Smooth muscle cell of trachea (primary cell): Measurements from ENCODE around the gene EPAS1. TPM values are rescaled to one million over a fixed set of nuclear protein-coding genes. Genes with fewer than 3 reads are reported as not detected.

ENCODE experiments used
- total RNA-seq: library from RNA; depleted of rRNA; stranded (reverse); fragments of >200 nt; gene quantifications from 2 replicates; pipeline ENCODE4 v1.2.1, GENCODE V29; 2014

EPAS1 gene
- total RNA-seq, result 71.1 and 274 TPM in 2 replicates

DNA sequence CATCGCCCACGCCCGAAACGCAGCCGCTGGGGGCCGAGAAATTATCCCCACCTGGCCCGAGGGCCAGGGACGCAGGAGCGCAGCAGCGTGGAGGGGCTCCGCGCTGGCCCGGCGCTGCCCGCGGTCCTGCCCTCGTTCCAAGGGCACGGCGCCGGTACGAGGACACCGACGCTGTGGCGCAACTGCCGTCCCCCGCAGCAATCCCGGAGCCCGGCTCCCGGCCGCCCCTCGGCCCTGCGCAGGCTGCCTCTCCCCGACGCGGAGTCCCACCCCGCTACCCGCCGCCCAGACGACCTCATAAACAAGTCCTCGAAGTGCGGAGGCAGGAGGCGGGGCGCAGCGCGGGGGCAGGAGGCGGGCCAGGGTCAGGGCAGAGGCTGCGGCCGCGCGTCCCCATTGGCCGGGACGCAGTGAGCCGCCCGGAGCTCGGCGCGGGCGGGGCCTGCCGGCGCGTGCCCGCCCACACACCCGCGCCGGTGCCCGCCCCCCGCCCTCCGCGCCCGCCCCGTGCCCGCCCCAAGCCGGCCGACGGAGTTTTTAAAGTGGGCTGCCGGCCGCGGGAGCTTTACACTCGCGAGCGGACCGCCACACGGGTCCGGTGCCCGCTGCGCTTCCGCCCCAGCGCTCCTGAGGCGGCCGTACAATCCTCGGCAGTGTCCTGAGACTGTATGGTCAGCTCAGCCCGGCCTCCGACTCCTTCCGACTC, at the start of gene EPAS1:
Gene EPAS1 (plus strand): TSS at position 568 of the 706 bp plus-strand sequence. CDS start 505 bp downstream, outside the sequence.

Other genes with a start within 250 kb of the EPAS1 start
- gene TMEM247, start 182.2 kb downstream of the EPAS1 start, total RNA-seq, result not detected in 2 replicates
- gene RHOQ, start 245.1 kb downstream of the EPAS1 start, total RNA-seq, result 118 and 159 TPM in 2 replicates
- gene ATP6V1E2, start 245.2 kb downstream of the EPAS1 start, total RNA-seq, result 5.1 and 6.9 TPM in 2 replicates